HG03354 (cell line): ENCODE measurements around the gene PRR12.
A peak's percentile ranks its signal among the peaks of the same experiment; 100 is the strongest.

Experiments
- ATAC-seq: cut with Tn5 transposase; IDR thresholded peaks from one replicate; pipeline ENCODE4 v1.9.1; 2021; ENCODE audit warnings: mild to moderate bottlenecking; ENCODE audit not compliant: unreplicated experiment, poor library complexity, severe bottlenecking

Gene PRR12

GRCh38 chr19:49658566-49659442, 67.8 kb downstream of the PRR12 start:
- ATAC-seq: no peak

- no peak for ATAC-seq
Observed at GRCh38 chr19:49660338-49660961, 69.5 kb downstream of the PRR12 start.

- ATAC-seq: no peak
Observed at GRCh38 chr19:49662011-49662410, 71.0 kb downstream of the PRR12 start.

- no peak for ATAC-seq
Observed at GRCh38 chr19:49663224-49663623, 72.2 kb downstream of the PRR12 start.

- ATAC-seq: peak; percentile 32
Observed at GRCh38 chr19:49664171-49665035, 73.4 kb downstream of the PRR12 start.

GRCh38 chr19:49665036-49665350, 74.0 kb downstream of the PRR12 start:
- peak; percentile 2 for ATAC-seq

- ATAC-seq: peak; percentile 86
Observed at GRCh38 chr19:49665351-49666119, 74.6 kb downstream of the PRR12 start, which contains the start of the genes BCL2L12 and IRF3. BCL2L12 (plus strand) TSS chr19:49665933; CDS start chr19:49666693, 760 bp downstream. IRF3 (minus strand) TSS chr19:49665857; CDS start chr19:49664838, 1,019 bp downstream.

GRCh38 chr19:49666120-49666444, 75.1 kb downstream of the PRR12 start:
- ATAC-seq: no peak

- ATAC-seq: no peak
Observed at GRCh38 chr19:49667473-49667872, 76.5 kb downstream of the PRR12 start.

- ATAC-seq: no peak
Observed at GRCh38 chr19:49669516-49669915, 78.5 kb downstream of the PRR12 start.

- ATAC-seq: no peak
Observed at GRCh38 chr19:49672131-49672919, 81.3 kb downstream of the PRR12 start.
